Upper lobe of left lung (tissue), 4 donors: ENCODE results near the gene IL21R.

Experiments
- CTCF ChIP-seq, 6 experiments: fragments of 450-650 bp in 4 of 6; fragments of 200-600 bp in 2 of 6; sonication (generic) in 2 of 6; IDR thresholded peaks; one replicate each; pipeline ENCODE4 v1.5.1; 2016 to 2019; ENCODE audit warnings: antibody characterized with exemption in 6 of 6
- EP300 ChIP-seq, 4 donors: sonication (generic); formaldehyde crosslinking; IDR thresholded peaks; one replicate each; pipeline ENCODE4 v1.5.1; 2017; ENCODE audit warnings: antibody characterized with exemption in 4 of 4, control low read depth in 2 of 4
- POLR2AphosphoS5 ChIP-seq, 2 donors: sonication (generic); formaldehyde crosslinking; IDR thresholded peaks; one replicate each; pipeline ENCODE4 v1.5.1; 2017; ENCODE audit warnings: antibody characterized with exemption in 2 of 2

DNA sequence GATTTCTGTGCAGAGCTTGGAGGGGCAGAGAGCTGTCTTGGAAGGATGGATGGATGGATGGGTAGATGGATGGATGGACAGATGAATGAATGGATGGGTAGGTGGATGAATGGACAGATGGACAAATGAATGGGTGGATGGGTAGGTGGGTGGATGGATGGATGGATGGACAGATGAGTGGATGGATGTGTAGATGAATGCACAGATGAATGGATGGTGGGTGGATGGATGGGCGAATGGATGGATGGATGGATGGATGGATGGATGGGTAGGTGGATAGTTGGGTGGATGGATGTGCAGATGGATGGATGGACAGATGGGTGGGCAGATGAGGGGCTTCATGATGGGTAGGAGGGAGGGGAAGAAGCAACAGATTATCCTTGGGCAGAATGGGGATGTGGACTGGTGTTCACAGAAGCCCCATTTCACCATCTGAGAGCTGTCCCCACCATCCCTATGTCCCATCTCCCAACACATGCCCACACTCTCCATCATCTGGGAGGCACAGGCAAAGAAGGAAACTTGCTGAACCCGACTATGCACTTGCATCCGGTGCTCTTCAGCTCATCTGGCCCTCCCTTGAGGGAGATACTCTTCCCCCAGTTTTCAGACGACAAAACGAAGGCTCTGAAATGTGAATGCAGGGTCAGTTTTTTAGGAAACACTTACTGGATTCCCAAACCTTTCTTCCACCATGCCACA, 57.2 kb downstream of the IL21R start:
- TF ChIP-seq POLR2AphosphoS5 (IDR thresholded peaks at IDR 0.05) (no peak), CTCF (IDR thresholded peaks at IDR 0.05) (no peak), EP300 (IDR thresholded peaks at IDR 0.05) (no peak)
